Stimulated activated CD8-positive, alpha-beta memory T cell treated with anti-CD3 and anti-CD28 coated beads, Interleukin-2, amount 100 ng/mL, for 48 hours (primary cell): ENCODE results near the gene SPRR2E.
"Not testable (repeated sequence)": the region's sequence is repeated elsewhere in the genome, so short reads cannot be mapped to it uniquely, and the experiment has no call there.

Experiments
- DNase-seq, 2 donors: peaks; one replicate each; pipeline ENCODE4 v3.0.0-alpha.2; 2020; ENCODE audit warnings: low read depth in 2 of 2

The SPRR2E gene

DNA sequence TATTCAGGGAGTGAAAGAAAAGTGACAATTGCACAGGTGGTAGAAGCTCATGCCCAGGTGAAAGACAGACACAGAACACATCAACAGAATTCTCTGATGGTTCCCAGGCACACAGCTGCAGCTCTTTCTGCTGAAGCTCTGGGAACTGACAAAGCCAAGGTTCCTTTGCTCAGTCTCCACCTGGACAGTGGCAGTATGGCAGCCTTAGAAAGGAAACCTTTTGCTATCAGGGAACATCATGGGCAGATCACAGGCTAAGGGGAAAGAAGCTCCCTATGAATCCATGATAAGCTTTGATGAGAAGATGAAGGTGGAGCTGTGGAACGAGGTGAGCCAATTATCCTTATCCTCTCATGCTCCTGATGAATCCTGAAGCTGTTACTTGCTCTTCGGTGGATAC lies 24.1 kb downstream of the SPRR2E start:
- DNase-seq, result no peak

DNA sequence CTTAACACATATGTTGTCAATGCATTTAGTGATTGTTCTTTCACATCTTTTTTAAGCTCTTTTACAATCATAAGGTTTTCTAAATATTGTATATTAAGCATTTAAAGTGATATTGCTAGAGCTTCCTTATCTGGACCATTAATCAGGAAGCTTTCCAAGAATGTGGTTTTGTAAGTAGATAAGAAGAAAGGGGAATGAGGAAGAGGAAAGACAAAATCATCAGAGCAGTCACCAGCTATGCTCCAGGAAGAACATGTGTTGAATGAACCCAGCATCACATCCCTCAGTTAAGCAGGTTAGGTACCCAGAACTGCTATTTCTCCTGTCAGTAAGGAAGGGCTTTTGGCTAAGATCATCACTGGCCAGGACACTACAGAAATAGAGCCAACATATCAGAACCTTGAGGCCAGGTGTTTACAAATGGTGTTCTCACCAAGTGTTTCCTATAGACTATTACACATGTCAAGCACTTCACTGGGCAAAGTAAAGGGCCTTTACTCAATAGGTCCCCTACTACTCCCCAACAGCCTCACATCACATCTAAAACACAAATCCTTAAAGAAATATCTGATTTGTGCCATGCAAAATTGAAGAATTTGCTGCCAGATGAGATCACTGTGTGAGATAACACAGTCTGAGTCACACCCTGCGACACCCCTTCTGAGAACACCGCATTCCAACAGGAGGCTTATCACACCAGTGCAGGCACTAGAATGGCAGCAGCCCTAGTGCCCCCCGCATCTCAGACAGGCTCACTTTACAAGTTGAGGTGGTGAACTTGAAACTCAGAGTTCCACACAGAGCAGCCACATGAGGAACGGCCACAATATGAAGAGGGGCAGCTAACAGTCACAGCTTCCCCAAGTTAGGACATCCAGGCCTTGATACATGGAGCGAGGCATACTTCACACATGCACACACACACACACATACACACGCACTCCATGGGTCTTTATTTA lies 35.2 kb downstream of the SPRR2E start:
- DNase-seq, result no peak

DNA sequence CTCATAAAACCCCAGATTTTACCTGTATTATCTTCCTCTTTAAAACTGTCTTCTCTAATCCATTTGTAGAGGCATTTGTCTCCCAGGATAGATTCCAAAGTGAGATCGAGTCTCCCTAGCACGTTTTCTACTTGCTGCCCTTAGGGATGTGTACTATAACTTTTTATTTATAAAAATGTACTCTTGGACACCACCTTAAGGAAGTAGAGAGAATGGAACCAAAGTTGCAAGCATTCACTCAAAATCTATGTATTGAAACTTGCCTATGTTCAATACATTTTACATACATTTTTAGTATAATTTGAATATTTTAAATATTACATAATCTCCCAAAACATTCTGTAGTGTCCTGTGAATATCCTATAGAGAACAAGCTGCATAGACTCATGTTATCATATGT lies 36.2 kb downstream of the SPRR2E start:
- no peak for DNase-seq

DNA sequence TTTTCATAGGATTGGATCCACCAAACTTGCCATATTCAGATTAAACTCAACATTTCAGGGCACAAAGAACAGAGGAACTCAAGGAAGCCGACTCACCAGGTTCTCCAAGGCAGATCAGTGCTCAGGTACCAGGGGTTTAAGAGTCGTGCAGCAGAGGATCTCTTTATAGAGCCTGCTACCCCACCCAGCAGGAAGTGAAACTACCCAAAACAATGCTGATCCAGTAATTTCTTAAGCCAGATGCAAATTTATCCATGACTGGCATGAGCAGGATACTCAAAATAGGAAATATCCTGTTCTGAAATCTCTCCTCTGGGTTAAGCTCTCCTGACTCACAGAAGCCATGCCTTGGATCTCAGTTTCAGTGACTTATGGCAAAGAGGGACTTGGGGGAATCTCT lies 37.0 kb downstream of the SPRR2E start, which contains the start of gene SPRR2A:
Gene SPRR2A (minus strand): TSS at position 138 of the 400 bp plus-strand sequence. CDS start 777 bp downstream, outside the sequence.
- DNase-seq, result no peak

DNA sequence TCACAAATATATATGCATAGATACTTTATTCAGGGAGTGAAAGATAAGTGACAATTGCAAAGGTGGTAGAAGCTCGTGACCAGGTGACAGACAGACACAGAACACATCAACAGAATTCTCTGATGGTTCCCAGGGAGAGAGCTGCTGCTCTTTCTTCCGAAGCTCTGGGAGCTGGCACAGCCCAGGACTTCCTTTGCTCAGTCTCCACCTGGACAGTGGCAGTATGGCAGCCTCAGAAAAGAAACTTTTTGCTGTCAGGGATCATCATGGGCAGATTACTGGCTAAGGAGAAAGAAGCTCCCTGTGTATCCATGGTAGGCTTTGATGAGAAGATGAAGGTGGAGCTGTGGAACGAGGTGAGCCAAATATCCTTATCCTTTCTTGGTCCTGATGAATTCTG lies 38.2 kb downstream of the SPRR2E start:
- DNase-seq, result not testable (repeated sequence)

DNA sequence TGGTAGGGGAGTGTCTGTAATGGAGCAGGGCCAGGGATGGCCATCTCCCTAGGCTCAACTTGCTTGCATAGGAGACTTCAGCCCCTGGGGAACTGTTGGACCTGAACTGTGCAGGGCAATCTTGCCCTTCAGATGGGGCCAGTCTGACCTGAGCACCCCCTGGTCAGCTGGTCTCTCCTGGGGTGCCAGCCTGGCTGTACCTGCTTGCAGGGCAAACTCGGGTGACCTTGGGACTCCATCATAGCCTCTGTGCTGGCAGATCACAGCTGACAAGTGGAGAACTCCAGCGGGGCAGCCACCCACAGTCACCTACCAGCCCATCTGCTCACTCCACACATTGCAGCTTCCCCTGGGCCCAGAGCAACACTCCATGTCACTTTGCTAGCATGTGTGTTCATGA lies 45.1 kb downstream of the SPRR2E start:
- no peak for DNase-seq
